GM21526 (cell line): ENCODE data around the gene UPP1.

Source experiments
- ATAC-seq: cut with Tn5 transposase; IDR thresholded peaks from one replicate; pipeline ENCODE4 v1.9.1; 2021; ENCODE audit warnings: moderate library complexity; ENCODE audit not compliant: unreplicated experiment, low FRiP score

Gene UPP1

DNA sequence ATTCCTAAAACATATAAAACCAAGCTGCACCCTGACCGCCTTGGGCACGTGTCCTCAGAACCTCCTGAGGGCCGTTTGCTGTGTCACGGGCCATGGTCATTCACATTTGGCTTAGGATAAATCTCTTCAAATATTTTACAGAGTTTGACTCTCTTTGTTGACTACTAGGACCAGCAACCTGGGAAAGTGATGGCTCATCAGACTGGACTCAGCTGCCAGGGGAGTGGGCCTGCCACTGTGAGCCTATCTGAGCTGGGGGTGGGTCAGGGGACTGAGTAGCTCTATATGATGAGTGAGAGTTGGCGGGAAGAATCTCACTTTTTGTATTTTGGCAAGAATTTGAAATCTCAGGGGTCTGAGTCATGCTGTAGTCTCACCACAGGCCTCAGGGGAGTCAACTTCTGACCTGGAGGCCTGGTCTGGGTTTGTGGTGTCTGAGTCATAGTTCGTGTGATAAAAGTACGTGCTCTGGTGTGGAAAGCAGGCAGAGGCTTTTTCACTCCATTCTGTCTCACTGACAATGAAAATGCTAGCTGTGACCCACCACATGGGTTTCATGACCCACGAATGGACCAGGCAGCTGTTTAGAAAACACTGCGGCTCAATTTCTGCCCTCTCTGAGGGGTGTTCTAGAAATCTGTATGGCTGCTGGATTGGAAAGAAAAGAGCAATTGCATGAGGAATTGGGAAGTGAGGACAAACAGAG, 4.2 kb upstream of the UPP1 start:
- ATAC-seq, result peak; percentile 70

DNA sequence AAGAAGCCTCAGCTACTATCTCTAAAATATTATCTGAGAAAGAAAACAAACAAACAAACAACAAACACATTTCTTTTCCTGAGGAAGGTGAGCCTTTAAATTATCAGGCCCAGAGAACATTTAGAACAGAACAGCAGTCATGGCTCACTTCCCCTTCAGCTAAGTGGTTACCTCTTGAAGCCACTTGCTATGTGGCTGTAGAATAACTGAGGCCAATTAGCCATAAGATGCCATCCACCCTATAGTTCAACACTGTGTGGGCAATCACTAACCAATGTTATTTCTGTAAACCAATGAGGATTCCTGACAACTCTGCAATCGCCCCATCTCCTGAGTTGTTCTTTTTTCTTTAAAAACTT, 3.7 kb upstream of the UPP1 start:
- ATAC-seq, result peak; percentile 14

DNA sequence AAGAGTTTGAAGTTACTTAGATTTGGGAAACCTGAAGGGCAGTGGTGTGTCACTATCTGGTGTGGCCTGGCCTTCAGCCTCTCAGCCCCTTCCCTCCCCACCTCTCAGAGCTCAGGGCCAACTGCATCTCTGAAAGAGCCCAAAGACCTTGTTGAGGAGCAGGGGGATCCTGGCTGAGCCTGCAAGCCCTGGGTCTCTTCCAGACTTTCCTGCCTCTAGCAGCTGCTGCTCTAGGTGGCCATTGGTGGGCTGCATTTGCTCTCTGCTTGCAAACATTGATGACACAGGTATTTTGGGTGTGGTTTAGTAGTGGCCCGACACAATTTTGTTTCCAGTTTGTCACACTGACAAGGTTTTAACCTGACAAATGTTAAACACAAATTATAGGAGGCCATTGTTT, 3.1 kb upstream of the UPP1 start:
- no peak for ATAC-seq

DNA sequence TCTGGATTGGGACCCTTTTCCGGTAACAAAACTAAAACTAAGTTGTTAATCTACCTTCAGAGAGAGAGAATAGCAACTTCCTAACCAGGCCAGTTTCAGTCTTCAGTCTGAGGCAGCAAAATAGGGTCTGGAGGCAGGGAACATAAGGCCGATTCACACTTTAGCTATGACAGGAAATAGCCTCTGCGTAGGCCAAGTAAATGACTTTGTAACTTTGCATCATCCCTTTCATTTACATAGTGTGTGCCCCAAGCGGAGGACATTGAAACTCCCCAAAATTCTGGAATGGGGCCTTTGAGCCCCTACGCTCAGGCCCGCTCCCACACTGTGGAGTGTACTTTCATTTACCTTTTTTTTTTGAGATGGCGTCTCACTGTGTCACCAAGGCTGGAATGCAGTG, 1.7 kb upstream of the UPP1 start:
- no peak for ATAC-seq

DNA sequence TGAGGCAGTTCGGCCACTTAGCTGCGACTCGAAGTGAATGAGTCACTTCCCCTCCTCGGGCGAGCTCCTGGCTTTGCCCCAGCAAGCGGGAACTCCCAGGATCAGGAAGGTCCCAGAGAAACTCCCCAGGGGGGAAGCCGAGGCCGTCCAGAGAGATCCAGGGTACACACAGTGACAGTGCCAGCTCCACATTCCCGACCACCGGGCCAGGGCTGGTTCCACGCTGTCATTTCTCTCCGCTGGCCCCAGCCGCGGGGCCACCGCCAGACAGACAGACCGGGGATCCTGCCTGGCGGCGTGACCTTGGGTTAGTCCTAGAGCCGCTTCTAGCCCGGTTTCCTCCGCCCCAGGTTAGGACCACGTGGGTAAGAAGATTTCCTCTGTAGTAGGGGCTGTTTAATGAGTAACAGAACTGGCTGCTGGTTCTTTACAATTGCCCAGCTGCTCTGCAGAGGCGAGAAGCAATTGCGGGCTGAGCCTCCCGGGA, 463 bp upstream of the UPP1 start:
- peak; percentile 55 for ATAC-seq

DNA sequence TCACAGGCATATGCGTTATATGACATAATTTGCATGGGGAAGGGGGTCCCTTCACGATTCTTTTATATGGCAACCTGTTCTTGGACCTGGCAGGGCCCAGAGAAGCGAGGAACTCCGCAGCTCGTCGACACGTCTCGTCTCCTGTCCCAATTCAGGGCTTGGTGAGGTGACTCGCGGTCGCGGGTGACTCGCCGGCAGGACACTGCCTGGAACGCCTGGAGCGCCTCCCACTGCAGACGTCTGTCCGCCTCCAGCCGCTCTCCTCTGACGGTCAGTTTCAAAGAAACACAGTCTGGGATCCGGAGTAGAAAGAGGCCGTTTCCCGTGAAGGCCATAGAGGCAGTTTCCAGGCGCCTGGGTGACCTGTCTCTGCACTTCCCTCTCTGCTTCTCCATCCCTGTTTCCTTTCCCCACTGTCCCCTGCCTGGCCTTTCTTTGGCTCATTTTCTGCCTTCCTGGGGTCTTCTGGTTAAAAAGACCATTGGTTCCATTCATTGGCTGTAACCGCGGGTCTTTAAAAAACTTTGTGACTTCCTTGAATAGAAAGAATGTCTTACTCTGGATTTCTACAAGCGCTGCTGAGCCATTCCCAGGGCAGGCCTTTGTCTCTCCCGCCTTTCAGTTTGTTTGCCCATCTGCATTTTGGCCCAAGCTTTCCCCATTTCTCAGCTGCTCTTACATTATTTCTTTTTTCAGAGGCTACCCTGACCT, 1.2 kb downstream of the UPP1 start:
- no peak for ATAC-seq

DNA sequence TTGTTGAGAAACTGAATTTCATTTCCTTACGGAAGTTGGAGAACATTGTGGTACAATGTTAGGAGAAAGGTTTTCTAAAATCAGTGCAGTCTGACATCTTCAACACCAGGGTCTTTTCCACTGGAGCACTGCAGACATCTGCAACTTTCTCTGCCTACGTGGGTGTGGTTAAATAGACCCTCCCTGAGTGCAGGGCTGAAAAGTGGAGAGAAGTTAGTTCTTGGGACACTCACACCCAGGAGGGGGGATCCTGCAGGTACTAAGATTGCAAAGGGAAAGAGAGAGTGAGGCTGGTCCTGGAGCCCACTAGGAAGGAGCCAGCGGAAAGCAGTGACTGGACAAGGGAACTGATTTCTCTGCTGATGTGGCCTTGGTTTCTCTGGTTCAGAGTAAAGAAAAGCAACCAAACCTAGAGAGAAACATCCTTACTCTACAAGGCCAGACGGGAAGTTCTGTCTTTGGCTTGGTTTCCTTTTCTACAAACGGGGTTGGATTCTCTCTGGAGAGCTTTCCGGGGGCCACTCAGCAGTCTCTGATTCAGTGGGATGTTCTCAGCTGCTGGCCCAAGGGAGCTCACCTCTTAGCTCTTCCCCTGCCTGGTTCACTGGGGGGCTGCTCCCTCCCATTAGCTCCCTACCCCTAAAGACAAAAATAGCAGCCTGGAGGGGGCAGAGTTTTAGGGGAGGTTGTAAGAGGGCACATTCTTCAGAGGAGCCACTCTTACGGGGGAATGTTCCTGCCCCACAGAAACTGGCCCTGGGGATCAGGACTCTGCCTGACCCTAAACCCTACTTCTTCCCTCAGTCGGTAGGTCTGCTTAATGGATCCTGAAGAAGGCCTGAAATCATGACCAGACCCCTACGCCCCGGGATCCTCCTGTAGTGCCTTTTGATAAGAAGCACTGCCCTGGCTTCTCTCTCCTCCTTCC, 2.7 kb downstream of the UPP1 start:
- no peak for ATAC-seq

DNA sequence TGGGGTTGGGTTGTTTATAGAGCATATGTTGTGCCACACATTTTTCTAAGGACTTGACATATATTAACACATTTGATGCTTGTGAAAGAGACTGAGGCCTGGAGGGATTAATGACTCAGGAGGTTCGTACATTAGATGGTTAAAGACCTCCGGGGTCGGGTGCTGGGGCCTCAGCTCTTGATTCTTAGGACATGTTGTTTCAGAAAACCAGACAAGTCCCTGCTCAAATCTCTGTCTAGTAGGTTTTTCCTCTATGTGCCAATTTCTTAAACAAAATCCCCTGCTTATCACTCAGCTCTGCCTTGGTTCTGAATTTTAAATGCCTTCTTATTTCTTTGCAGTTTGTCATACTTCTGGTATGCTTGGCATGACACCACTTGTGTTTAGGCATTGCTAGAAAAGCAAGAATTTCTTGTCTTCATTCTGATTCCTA, 5.8 kb downstream of the UPP1 start:
- ATAC-seq, result no peak

DNA sequence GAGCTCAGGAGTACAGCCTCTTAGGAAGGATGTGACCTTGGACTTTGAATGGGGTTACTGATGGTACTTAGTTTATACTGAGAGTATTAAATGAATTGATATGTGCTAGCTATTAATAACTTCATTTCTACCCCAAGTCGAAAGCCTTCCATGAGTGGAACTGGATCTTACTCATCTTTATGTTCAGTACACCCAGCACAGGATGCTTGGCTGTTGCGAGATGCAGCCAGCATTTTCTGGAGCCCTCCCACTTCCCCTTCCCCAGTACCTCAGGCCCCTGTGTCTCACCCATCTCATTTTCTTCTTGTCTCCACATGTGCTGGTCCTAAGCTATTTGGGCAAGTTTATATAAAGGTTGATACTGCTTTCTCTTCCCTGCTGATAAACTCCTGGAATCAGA, 7.2 kb downstream of the UPP1 start:
- ATAC-seq, result no peak

DNA sequence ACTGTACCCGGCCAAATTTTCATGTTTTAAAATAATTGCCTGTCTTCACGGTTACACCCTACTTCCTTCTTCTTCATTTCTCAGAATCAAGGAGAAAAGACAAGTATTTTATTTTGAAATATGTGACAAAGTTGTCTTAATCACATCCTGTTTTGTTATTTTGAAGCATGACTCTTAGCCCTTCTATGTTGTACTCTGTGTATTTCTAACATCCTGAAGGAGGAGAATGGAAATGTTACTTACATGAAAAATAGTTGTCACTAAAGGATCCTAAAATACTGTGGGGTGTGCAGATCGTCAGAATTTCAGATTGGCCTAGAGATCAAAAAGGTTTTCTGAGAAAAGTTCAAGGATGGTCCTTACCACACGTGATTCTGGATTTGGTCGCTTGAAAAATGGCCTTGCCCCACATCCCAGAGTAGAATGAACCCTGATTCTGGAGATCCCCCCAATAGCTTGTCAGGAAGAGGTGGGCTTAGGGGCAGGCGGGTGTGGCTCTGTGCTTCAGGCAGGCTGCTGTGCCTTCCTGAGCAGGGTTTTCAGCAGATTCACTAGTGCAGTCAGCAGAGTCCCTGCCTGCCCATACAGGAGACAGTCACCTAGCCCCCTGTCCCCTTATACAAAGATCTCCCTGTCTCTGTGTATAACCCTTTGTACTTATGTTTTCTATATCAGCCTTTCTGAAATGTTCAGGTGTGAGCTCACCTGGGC, 8.6 kb downstream of the UPP1 start:
- no peak for ATAC-seq

DNA sequence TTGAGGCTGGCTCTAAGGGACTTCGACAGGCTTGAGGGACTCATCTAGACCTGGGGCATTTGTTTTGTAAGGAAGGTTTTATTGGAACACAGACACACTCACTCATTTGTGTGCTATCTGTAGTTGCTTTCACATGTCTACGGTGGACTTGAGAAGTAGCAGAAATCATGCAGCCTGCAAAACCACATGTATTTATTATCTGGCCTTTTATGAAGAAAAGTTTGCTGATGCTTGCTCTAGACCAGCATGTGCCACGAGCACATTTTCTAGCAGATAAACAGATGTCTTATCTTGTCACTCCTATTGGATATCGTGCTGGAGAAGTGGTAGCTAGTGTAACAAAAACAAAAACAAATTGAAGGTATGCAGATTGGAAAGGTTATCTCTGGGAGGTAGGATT, 9.8 kb downstream of the UPP1 start:
- ATAC-seq, result no peak

DNA sequence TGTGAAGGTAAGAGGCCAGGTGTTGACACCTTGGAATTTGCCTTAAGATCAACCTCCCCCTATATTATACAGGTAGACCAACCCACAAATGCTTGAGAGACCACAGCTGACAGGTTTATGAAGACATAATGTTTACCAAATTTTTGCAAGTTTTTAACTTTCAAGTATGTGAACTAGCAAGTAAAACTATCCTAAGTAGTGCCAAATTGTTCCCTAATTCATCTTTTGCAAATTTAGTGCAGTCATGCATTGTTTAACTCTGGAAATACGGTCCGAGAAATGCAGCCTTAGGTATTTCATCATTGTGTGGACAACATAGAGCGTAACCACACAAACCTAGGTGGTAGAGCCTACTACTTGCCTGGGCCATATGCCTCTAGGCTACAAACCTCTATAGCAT, 10.7 kb downstream of the UPP1 start:
- ATAC-seq, result no peak

DNA sequence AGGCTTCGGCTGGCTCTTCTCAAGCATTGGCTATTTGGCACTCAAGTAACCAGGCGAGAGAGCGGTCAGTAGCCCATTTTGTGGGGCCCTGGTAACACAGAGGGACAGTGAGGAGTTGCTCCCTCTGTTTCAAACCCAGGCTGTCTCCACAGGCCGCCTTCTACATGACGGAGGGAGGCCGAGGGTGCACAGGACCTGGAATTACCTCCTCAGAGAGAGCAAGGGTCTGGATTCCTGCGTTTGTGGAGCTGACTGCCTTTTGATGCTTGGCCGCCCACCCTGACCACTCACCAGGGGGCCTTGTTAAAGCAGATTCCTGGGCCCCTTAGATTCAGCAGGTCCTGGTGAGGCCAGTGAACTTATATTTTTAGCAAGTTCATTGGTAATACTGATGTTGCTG, 12.3 kb downstream of the UPP1 start:
- ATAC-seq, result no peak

DNA sequence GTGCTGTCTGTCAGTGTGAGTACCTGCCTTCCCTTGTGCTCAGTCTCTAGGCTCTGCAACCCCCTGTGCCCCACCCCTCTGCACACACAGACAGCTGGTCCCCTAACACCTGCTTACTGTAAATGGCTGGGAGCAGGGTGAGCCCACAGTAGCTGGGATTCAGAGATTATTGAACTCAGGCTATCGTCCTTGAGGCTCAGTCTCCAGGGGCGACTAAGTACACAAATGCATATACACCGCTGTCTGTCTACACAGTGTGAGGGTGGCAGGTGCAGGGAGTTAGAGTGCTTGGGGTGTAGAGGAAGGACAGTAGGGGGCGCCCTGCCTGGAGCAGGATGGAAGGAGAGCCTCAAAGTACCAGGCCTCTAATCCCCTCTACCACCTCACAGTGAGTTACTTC, 12.9 kb downstream of the UPP1 start:
- ATAC-seq, result no peak

DNA sequence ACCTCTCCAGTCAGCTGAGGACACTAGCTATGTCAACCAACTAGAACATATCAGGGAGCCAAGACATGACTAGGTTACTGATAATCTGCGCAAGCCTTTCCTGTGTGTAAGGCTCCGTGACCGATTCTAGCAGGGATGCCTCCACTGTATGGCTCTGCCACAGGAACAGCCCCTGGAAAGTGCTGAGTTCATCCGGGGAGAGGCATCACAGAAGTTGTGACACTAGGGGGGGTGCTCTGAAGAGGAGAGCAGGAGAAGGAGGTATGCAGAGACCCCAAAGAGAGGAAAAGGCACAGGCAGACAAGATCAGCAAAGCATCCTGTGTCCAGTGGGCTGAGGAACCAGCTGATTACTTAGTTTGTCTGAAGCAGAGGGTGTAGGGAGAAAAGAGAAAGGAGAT, 13.5 kb downstream of the UPP1 start:
- no peak for ATAC-seq

DNA sequence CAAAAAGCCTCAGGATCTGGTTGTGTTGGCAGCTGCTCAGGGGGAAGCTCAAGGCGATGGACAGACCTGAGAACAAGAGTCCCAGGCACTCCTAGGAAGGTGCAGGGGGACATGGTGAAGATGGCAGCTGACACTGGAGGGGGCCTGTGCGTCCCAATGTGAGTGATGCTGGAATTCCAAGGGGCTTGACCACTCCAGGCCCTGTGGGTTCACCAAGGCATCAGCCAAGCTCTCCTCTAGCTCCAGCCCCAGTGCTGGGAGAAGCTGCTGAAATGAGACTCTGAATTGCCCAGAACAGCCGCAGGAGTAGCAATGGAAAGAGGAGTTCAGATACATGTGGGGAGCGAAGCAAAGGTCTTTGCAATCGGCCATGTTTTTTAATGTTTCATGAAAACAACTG, 16.0 kb downstream of the UPP1 start:
- ATAC-seq, result no peak

DNA sequence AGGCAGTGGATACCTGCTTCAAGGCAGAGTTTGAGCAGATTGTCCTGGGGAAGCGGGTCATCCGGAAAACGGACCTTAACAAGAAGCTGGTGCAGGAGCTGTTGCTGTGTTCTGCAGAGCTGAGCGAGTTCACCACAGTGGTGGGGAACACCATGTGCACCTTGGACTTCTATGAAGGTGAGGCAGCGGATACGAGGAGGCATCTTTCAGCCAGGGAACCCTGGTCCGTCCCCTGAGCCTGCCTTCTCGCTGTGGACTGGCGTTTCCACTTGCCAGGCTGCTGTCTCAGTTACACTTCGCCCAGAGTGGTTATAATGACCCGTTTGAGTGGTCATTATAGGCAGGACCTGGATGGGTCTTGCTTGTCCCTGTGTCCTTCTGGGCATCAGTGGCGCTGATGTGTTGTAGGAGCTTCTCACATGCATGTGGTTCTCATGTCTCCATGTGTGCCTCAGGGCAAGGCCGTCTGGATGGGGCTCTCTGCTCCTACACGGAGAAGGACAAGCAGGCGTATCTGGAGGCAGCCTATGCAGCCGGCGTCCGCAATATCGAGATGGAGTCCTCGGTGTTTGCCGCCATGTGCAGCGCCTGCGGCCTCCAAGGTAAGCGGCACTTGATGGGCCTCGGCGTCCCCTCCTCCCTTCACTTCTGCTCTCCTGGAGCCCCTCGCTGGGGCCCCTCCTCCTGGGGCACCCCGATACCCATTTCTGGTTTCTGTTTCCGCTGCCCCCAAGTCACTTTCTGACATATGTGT, 18.0 kb downstream of the UPP1 start:
- ATAC-seq, result no peak

DNA sequence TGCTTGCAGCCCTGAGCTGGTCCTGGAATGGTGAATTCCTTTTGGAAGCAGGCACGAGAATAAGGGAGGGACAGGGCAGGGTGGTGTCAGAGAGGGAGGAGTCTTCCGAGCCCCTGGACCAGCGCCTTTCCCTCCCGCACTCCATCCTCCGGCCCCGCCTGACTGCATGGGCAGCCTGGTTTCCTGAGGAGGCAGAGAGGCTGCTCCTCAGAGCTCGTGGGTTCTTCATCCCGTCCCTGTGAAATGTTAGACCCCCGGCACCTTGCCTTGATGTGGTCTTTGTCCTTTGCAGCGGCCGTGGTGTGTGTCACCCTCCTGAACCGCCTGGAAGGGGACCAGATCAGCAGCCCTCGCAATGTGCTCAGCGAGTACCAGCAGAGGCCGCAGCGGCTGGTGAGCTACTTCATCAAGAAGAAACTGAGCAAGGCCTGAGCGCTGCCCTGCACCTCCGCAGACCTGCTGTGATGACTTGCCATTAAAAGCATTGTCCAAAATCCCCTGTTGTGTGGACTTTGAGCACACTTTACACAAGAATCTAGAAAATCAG, 18.9 kb downstream of the UPP1 start:
- ATAC-seq, result no peak

DNA sequence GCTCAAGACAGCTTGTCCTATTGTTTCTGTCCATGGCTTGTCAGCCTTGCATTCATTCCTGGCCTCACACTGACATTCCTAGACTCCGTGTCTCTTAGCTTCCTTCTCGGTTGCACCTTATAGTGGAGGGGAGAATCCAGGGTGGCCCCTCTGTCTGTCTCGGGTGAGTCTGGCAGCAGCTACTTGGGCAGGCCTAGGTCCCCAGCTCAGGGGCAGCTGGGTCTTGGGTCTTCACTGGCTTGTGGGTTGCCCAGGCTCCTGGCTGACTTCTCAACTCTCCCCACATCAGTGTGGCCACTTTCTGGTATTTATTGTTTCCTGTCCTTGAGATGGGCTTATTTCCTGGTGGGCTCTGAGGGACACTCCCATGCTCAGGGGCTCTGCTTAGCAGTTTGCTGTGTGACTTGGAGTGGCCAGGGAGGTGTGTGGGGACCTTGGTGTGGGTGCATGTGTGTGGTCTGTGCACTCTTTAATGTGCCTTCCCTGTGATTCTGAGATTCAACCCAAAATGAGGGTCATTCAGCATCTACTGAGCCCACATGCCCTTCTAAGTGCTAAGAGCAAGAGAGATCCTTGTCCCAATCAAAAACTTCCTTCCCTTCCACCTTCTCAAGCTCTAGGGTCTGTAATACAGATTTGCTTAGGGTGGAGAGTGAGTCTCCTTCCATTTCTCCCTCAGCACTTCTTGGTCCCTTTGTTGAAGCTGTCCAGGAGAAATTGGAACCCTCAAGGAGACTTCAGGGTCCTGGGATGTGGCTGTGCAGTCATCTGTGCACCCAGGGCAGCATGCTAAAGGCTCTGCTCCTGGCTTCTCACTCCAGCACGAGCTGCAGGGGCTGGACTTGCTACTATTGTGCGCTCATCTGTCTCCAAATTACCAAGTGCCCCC, 20.1 kb downstream of the UPP1 start:
- no peak for ATAC-seq
